ENCODE data around the gene ARG2. TPM values are rescaled to one million over a fixed set of nuclear protein-coding genes. Genes with fewer than 3 reads are reported as not detected.

Gene ARG2
- total and polyA plus RNA-seq, 10 of the 15 experiments (the other 5 are each of a cell fraction or from before 2014, with no cell fraction given): 0.48 to 7.8 (median 1.1) TPM

GRCh38 chr14:67679006-67679405 lies 59.3 kb downstream of the ARG2 start:
- Histone ChIP-seq H3K27me3 (replicated peaks in 1 of 2; ENCODE audit: control insufficient read depth in 2 of 2, insufficient read depth in 2 of 2, low read length in 1 of 2) (no peaks in the 10 kb centered on the region), H3K36me3 (ENCODE audit: control insufficient read depth in 2 of 2, insufficient read depth in 2 of 2, low read length in 1 of 2) (peaks cover 4 to 24% of the 10 kb centered on the region in 2 experiments; a peak in 3 of 4 replicates), H3K9ac (ENCODE audit: control insufficient read depth, insufficient read depth, low read length) (no peak overlapping the region), H3K4me3 (no peak overlapping the region), H3K79me2 (ENCODE audit: control insufficient read depth, insufficient read depth, low read length) (peaks cover 5% of the 10 kb centered on the region), H2AFZ (ENCODE audit: control insufficient read depth, low read depth, low read length) (no peak overlapping the region), H3K9me3 (replicated peaks; ENCODE audit: control insufficient read depth, insufficient read depth, low read length) (no peaks in the 10 kb centered on the region), H3K4me1 (ENCODE audit: control insufficient read depth, insufficient read depth, low read length) (peaks cover 24% of the 10 kb centered on the region), H3K27ac (ENCODE audit: control insufficient read depth, insufficient read depth) (no peak overlapping the region), H4K20me1 (ENCODE audit: control insufficient read depth, insufficient read depth) (no peaks in the 10 kb centered on the region; the same call in 1 of the 2 replicates), H3K4me2 (ENCODE audit: control insufficient read depth, insufficient read depth) (no peak overlapping the region)
- TF ChIP-seq RELB (IDR thresholded peaks at IDR 0.05; ENCODE audit: low read depth): no peak
- TF ChIP-seq POLR2AphosphoS5 (IDR thresholded peaks at IDR 0.05; ENCODE audit: low read length): no peak
- no peak for TF ChIP-seq SUPT20H (IDR thresholded peaks at IDR 0.05; ENCODE audit: borderline replicate concordance, control insufficient read depth, low read depth, low read length)
- TF ChIP-seq, protein P1, sequence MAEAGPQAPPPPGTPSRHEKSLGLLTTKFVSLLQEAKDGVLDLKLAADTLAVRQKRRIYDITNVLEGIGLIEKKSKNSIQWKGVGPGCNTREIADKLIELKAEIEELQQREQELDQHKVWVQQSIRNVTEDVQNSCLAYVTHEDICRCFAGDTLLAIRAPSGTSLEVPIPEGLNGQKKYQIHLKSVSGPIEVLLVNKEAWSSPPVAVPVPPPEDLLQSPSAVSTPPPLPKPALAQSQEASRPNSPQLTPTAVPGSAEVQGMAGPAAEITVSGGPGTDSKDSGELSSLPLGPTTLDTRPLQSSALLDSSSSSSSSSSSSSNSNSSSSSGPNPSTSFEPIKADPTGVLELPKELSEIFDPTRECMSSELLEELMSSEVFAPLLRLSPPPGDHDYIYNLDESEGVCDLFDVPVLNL (IDR thresholded peaks at IDR 0.05; ENCODE audit: low read depth, low read length): no peak
- no peak for TF ChIP-seq ZZZ3 (IDR thresholded peaks at IDR 0.05; ENCODE audit: control insufficient read depth, insufficient read length, low read depth)
- TF ChIP-seq NFXL1 (IDR thresholded peaks at IDR 0.05; ENCODE audit: borderline replicate concordance): no peak
- no peak for TF ChIP-seq FOXM1 (IDR thresholded peaks at IDR 0.05; ENCODE audit: low read depth, low read length)
- no peak for TF ChIP-seq STAT3 (IDR thresholded peaks at IDR 0.05; ENCODE audit: low read depth, low read length)
- no peak for TF ChIP-seq MYB (IDR thresholded peaks at IDR 0.05; ENCODE audit: borderline replicate concordance, low read depth, low read length)
- no peak for TF ChIP-seq ZNF622 (IDR thresholded peaks at IDR 0.05)
- ChIA-PET SMC1A (ENCODE audit: uncharacterized antibody, unreplicated experiment) (interaction anchor here (2.2 to 7.6 kb wide), 3 partner anchors 11 to 60 kb away, joined by 5 to 41 read pairs (median 10); no protein-coding TSS in a partner anchor), CTCF (interaction anchor here (1.9 to 2.4 kb wide), 3 partner anchors 10 to 12 kb away, joined by 6 to 8 read pairs (median 8); no protein-coding TSS in a partner anchor), RAD21 (ENCODE audit: unreplicated experiment) (interaction anchor here (2.1 to 2.2 kb wide), 2 partner anchors 25 to 95 kb away, joined by 4 to 7 read pairs; no protein-coding TSS in a partner anchor), POLR2A (interaction anchor here (0.8 to 6.8 kb wide), 3 partner anchors 10 to 34 kb away, joined by 4 to 62 read pairs (median 8); partner anchors contain the start of gene RDH11)
- DNase-seq (ENCODE audit: low read depth, low spot score): no peak
- FAIRE-seq: no peak
- in situ Hi-C loops (cut with MboI): no loop called here
- WGBS (ENCODE audit: insufficient coverage, insufficient replicate concordance, low lambda C conversion rate, missing lambda C conversion rate): 98% methylated on average over 2 of the region's 2 CpGs
- ATAC-seq: no peak
- no TSS peak for BruUV-seq (replicated peaks)
- intact Hi-C loops (cut with micrococcal nuclease; ENCODE audit: unreplicated experiment): no loop called here
